Prostate gland (tissue), 2 donors: Measurements from ENCODE around the gene HAGH. TPM values are rescaled to one million over a fixed set of nuclear protein-coding genes. Genes with fewer than 3 reads are reported as not detected.
A peak's percentile ranks its signal among the peaks of the same experiment; 100 is the strongest.

Experiments
- DNase-seq: peaks from one replicate; pipeline ENCODE4 v3.0.0-alpha.2; 2019; ENCODE audit warnings: low spot score
- H3K27ac ChIP-seq, 2 donors: fragments of 200-600 bp; sonication (generic); 2 replicates each; pipeline ENCODE4 v1.5.1; 2017 to 2019
- H3K27me3 ChIP-seq: fragments of 200-600 bp; sonication (generic); replicated peaks from 2 replicates; pipeline ENCODE4 v1.5.1; 2019; ENCODE audit not compliant: insufficient read depth
- H3K36me3 ChIP-seq, 2 donors: fragments of 200-600 bp; sonication (generic); 1 replicate in 1 of 2; 2 replicates in 1 of 2; pipeline versions ENCODE4 v1.5.1 to v1.8.1; 2017 to 2019
- H3K4me1 ChIP-seq: fragments of 200-600 bp; sonication (generic); replicated peaks from 2 replicates; pipeline ENCODE4 v1.5.1; 2019
- H3K4me3 ChIP-seq, 2 donors: fragments of 200-600 bp; sonication (generic); 2 replicates each; pipeline ENCODE4 v1.5.1; 2017 to 2019
- H3K9me3 ChIP-seq: fragments of 200-600 bp; sonication (generic); 2 replicates; pipeline ENCODE4 v1.5.1; 2017
- POLR2A ChIP-seq: fragments of 450-650 bp; IDR thresholded peaks from one replicate; pipeline ENCODE4 v1.6.1; 2016; ENCODE audit warnings: antibody characterized with exemption, mild to moderate bottlenecking
- POLR2AphosphoS5 ChIP-seq: sonication (generic); formaldehyde crosslinking; IDR thresholded peaks from one replicate; pipeline ENCODE4 v1.6.1; 2017; ENCODE audit warnings: antibody characterized with exemption
- WGBS: methylation state at CpG from one replicate; pipeline ENCODE4 v1.1.5; 2018; 5-methylcytosine and 5-hydroxymethylcytosine counted together
- intact Hi-C: fragments of 100-400 bp; cut with DNase I; formaldehyde crosslinking; loops from one replicate; pipeline ENCODE4 v1.14.2; 2022
- total RNA-seq, 2 donors: library from RNA; depleted of rRNA; stranded (reverse); fragments of >200 nt; gene quantifications; one replicate each; pipeline ENCODE4 v1.1.0, GENCODE V29; 2016
- TF ChIP-seq, protein P1 (sequence below), 4 experiments: fragments of 200-600 bp in 2 of 4; fragments of 450-650 bp in 2 of 4; sonication (generic) in 2 of 4; IDR thresholded peaks; 1 replicate in 3 of 4; 2 replicates in 1 of 4; pipeline ENCODE4 v1.5.1; 2016 to 2019; ENCODE audit warnings: antibody characterized with exemption in 4 of 4, mild to moderate bottlenecking in 2 of 4, moderate library complexity in 2 of 4

Gene HAGH
- total RNA-seq, 2 donors from 2014 or later, result 98.6 to 145 TPM

DNA sequence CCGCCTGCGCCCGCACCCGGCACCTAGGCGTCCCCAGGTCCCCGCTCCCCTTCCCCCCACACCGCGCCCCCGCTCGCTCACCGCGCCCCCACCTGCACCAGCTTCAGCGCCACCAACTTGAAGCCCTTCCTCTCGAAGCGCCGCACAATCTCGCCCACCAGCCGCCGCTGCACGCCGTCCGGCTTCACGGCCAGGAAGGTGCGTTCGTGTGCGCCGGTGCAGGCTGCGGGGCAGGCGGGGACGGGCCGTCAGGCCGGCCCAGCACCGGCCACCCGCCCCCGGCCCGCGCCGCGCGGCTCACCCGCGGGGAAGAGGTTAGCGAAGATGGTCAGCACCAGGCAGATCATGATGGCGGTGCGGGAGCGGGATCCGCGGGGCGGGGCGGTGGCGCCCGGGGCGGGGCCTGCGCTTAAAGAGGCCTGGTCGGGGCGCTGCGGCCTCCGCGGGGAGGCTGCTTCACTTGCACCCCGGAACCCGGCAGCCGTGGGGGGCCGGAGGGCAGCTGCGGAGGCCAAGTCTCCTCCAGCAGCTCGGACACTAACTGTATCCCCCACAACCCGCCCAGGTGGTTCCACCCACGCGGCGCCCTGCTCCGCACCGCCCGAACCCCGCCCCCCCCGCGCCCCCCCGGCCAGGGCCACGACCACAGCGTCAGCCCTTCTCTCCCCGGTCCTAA lies 55.3 kb downstream of the HAGH start, which contains the start of gene NME3:
Gene NME3 (minus strand): TSS at position 356 of the 676 bp plus-strand sequence. CDS start 9 bp downstream, at position 347.
- Histone ChIP-seq H3K4me3 (peak within 1 kb of the TSS; percentile 83 to 86), H3K36me3 (peaks cover 0 to 21% of the 10 kb centered on the region in 2 donors), H3K4me1 (peaks cover 14% of the 10 kb centered on the region), H3K27me3 (no peaks in the 10 kb centered on the region), H3K9me3 (no peaks in the 10 kb centered on the region), H3K27ac (peak within 1 kb of the TSS; percentile 84 to 96)
- peak; percentile 69 for DNase-seq
- 3% methylated on average over 26 of the region's 79 CpGs for WGBS
- TF ChIP-seq POLR2A (peak; percentile 12), POLR2AphosphoS5 (no peak)
- intact Hi-C loops, result no loop called here

DNA sequence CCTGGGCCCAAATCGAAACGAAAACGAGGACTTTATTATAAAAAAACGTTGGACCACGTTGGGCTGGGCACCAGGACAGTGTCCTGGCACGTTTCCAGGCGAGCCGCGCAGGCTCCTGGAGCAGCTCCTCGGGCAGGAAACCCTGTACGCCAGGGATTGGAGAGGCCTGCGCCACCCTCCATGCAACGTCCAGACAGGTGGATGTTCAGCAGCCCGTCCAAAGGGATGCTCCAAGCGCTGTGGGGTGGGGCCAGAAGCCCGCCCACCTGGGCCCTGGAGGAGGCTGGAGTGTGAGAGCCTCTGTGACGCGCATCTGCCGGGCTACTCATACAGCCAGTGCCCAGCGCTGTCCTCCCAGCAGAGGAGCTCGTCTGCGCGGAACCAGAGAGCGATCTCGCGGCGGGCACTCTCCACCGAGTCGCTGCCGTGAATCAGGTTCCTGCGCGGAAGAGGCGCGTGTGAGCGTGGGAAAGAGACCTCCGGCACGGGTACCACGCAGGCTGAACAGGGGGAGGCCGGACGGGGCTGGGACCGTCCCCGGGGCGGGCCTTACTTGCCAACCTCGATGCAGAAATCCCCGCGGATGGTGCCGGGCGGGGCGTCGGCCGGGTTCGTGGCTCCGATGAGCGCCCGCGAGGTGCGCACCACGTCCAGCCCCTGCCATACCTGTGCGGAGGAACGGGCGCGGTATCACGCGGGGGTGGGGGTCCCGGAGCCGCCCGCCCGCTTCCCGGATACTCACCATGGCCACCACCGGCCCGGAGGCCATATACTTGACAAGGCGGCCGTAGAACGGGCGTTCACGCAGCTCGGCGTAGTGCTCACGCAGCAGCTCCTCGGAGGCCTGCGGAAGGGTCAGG lies 56.1 kb downstream of the HAGH start:
- TF ChIP-seq POLR2A, result no peak
- TF ChIP-seq POLR2AphosphoS5, result peak; percentile 64
- TF ChIP-seq, protein P1, sequence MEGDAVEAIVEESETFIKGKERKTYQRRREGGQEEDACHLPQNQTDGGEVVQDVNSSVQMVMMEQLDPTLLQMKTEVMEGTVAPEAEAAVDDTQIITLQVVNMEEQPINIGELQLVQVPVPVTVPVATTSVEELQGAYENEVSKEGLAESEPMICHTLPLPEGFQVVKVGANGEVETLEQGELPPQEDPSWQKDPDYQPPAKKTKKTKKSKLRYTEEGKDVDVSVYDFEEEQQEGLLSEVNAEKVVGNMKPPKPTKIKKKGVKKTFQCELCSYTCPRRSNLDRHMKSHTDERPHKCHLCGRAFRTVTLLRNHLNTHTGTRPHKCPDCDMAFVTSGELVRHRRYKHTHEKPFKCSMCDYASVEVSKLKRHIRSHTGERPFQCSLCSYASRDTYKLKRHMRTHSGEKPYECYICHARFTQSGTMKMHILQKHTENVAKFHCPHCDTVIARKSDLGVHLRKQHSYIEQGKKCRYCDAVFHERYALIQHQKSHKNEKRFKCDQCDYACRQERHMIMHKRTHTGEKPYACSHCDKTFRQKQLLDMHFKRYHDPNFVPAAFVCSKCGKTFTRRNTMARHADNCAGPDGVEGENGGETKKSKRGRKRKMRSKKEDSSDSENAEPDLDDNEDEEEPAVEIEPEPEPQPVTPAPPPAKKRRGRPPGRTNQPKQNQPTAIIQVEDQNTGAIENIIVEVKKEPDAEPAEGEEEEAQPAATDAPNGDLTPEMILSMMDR (IDR thresholded peaks at IDR 0.05), result no peak
- 5% methylated on average over 68 of the region's 81 CpGs for WGBS
- Histone ChIP-seq H3K36me3 (peaks cover 0 to 14% of the 10 kb centered on the region in 2 donors), H3K4me1 (peaks cover 14% of the 10 kb centered on the region), H3K27ac (peak overlapping the region; percentile 84 to 96), H3K27me3 (no peaks in the 10 kb centered on the region), H3K4me3 (peak overlapping the region; percentile 83 to 86), H3K9me3 (no peaks in the 10 kb centered on the region)
- DNase-seq, result peak; percentile 79
- intact Hi-C loops, result no loop called here

DNA sequence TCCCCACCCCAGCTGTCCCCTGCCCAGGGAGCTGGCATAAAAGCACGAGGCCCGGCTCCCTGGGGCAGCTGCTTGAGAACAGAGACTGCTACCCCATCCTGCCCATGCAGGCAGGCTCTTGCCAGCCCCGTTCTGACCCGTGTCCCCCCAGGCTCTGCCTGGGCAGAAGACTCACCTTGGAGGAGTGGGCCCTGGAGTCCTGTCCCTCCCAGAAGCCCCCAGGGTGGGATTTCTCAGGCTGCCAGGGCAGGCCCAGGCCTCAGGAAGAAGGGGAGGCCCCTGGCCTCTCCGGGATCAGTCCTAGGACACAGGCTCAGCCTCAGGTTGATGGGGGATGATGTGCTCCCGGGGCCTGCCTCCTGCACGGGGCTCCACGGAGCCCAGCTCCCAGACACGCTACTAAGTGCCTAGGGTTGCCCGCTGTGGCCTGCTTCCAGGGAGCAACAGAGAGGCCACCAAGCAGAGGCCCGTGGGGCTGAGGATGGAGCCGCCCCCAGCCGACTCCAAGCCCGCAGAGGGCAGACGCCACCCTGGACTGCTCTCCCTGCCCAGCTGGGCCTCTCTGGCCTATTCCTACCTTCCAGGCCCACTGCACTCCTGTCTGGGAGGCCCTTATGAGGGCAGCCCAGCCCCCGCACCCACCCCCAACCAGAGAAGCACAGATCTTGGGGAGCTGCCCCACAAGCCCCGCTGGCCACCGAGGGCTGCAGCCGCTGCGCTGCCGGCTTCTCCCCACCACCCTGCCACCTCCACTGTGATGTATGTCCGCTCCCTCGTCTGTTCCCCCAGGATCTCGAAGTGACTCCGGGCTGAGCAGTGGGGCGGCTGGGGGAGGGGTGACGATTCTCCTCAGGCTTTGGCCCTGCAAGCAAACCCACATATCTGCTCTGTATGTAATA lies 57.0 kb downstream of the HAGH start:
- TF ChIP-seq, protein P1 (IDR thresholded peaks at IDR 0.05), result no peak
- no peak for TF ChIP-seq POLR2A
- no peak for TF ChIP-seq POLR2AphosphoS5
- no peak for DNase-seq
- Histone ChIP-seq H3K9me3 (no peaks in the 10 kb centered on the region), H3K36me3 (peaks cover 0 to 13% of the 10 kb centered on the region in 2 donors), H3K27ac (peak overlapping the region; percentile 84 to 96), H3K27me3 (no peaks in the 10 kb centered on the region), H3K4me1 (peaks cover 14% of the 10 kb centered on the region), H3K4me3 (no peak overlapping the region)
- 70% methylated on average over 23 of the region's 27 CpGs for WGBS
- intact Hi-C loops, result loop anchor here (10.0 kb wide), 1 partner anchor 555 kb away; no protein-coding TSS in a partner anchor

DNA sequence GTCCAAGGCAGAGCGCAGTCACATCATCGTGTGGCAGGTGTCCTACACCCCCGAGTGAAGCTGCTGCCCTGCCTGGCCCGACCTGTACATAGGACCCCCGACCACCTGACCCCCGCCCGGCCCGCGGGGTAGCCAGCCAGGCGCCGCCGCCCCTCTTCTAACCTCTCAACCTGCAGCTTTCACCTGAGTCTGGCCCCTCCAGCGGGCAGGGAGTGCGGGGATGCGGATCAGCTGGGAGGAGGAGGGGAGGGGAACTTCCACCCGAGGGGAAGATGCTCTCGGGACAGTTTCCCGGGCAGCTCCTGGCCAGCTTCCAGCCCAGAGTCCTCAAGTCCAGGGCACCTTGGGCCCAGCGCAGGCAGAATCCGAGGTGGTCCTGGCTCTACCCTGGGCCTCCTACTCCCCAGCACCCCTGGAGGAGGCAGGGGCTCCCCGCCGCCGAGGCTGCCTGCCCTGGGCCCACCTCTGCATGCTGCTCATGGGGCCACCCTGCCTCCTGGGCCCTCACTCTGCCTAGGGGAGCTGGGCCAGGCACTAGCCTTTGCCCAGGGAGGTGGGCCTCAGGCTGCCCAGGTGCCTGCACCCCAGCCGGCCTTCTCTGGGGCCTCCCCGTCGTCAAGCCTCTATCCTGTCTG lies 57.7 kb downstream of the HAGH start:
- Histone ChIP-seq H3K27ac (no peak overlapping the region), H3K4me3 (no peak overlapping the region), H3K9me3 (no peaks in the 10 kb centered on the region), H3K27me3 (no peaks in the 10 kb centered on the region), H3K36me3 (peaks cover 0 to 13% of the 10 kb centered on the region in 2 donors), H3K4me1 (peaks cover 8% of the 10 kb centered on the region)
- no peak for DNase-seq
- 75% methylated on average over 26 of the region's 26 CpGs for WGBS
- intact Hi-C loops, result loop anchor here (10.0 kb wide), 1 partner anchor 554 kb away; no protein-coding TSS in a partner anchor
- TF ChIP-seq POLR2AphosphoS5 (no peak), POLR2A (no peak)
- TF ChIP-seq, protein P1 (IDR thresholded peaks at IDR 0.05), result no peak
